Caco-2 (cell line): ENCODE data around the gene ARPP21. TPM values are rescaled to one million over a fixed set of nuclear protein-coding genes. Genes with fewer than 3 reads are reported as not detected.

ENCODE experiments used
- BruUV-seq: library from RNA; stranded (reverse); fragments of 400-500 nt; replicated peaks from 2 replicates; lab custom pipeline; 2021; lab: Mats Ljungman, UMichigan
- CTCF ChIA-PET: fragments of 300-600 bp; sonication (Branson Sonifier 250); formaldehyde crosslinking; loops from one replicate; lab custom pipeline; 2022; ENCODE audit warnings: antibody characterized with exemption; lab: Charles Lee
- POLR2A ChIA-PET: fragments of 300-600 bp; sonication (Branson Sonifier 250); formaldehyde crosslinking; loops from one replicate; lab custom pipeline; 2022; ENCODE audit warnings: antibody characterized with exemption; lab: Charles Lee
- DNase-seq, 2 experiments: peaks; one replicate each; pipeline versions ENCODE4 v3.0.0 to v3.0.0-alpha.2; 2020 to 2022
- H3K27me3 ChIP-seq: replicated peaks from 2 replicates; pipeline ENCODE4 v1.6.0; 2011; ENCODE audit warnings: low read length; ENCODE audit not compliant: control insufficient read depth, insufficient read depth
- H3K36me3 ChIP-seq: 2 replicates; pipeline ENCODE4 v1.5.1; 2011; ENCODE audit warnings: low read length; ENCODE audit not compliant: control insufficient read depth, insufficient read depth
- H3K4me1 ChIP-seq: fragments of 250-450 bp; sonication (Bioruptor Pico); 2 replicates; pipeline ENCODE4 v1.5.1; 2020; ENCODE audit warnings: mild to moderate bottlenecking
- H3K4me3 ChIP-seq: 2 replicates; pipeline ENCODE4 v1.5.1; 2011; ENCODE audit warnings: low read depth, mild to moderate bottlenecking, control low read depth, low read length
- H3K9me3 ChIP-seq: fragments of 250-450 bp; sonication (Bioruptor Pico); 2 replicates; pipeline ENCODE4 v1.5.1; 2020; ENCODE audit warnings: mild to moderate bottlenecking, moderate library complexity
- H3K27ac Mint-ChIP-seq: one replicate; pipeline ENCODE4 v1.8.0; 2022; ENCODE audit warnings: mixed read lengths; ENCODE audit not compliant: unreplicated experiment
- H3K27me3 Mint-ChIP-seq: one replicate; pipeline ENCODE4 v1.8.0; 2022; ENCODE audit warnings: mixed read lengths; ENCODE audit not compliant: insufficient read depth, unreplicated experiment
- H3K36me3 Mint-ChIP-seq: one replicate; pipeline ENCODE4 v1.8.0; 2022; ENCODE audit warnings: mild to moderate bottlenecking, mixed read lengths; ENCODE audit not compliant: insufficient read depth, unreplicated experiment
- H3K4me1 Mint-ChIP-seq: one replicate; pipeline ENCODE4 v1.8.0; 2022; ENCODE audit warnings: low read depth, mixed read lengths; ENCODE audit not compliant: unreplicated experiment
- H3K4me3 Mint-ChIP-seq: one replicate; pipeline ENCODE4 v1.8.0; 2022; ENCODE audit warnings: mild to moderate bottlenecking, moderate library complexity, mixed read lengths; ENCODE audit not compliant: unreplicated experiment
- H3K9me3 Mint-ChIP-seq: one replicate; pipeline ENCODE4 v1.8.0; 2022; ENCODE audit warnings: mixed read lengths; ENCODE audit not compliant: unreplicated experiment
- CTCF ChIP-seq, 2 experiments: fragments of 200-600 bp in 1 of 2; IDR thresholded peaks; 1 replicate in 1 of 2; 2 replicates in 1 of 2; pipeline versions ENCODE4 v1.5.1 to v1.8.0; 2011 to 2022; ENCODE audit warnings: antibody characterized with exemption in 1 of 2, control low read depth in 1 of 2, inconsistent platforms in 1 of 2, low read depth in 1 of 2, low read length in 1 of 2, mild to moderate bottlenecking in 1 of 2, moderate library complexity in 1 of 2; ENCODE audit not compliant: insufficient read depth in 1 of 2, severe bottlenecking in 1 of 2, unreplicated experiment in 1 of 2
- intact Hi-C: fragments of 100-400 bp; cut with micrococcal nuclease; formaldehyde crosslinking; loops from one replicate; pipeline ENCODE4 v1.10.0; 2022; ENCODE audit not compliant: unreplicated experiment
- total RNA-seq: library from RNA; stranded (reverse); gene quantifications from 2 replicates; pipeline ENCODE4 v1.2.3, GENCODE V29; 2022

The ARPP21 gene
- total RNA-seq, 1 experiment from 2014 or later: not detected

- DNase-seq: no peak
- POLR2A ChIA-PET: no interaction called here
- Mint-ChIP-seq H3K27ac (no peak overlapping the region), H3K9me3 (no peaks in the 10 kb centered on the region), H3K36me3 (no peaks in the 10 kb centered on the region), H3K27me3 (no peaks in the 10 kb centered on the region), H3K4me3 (no peak overlapping the region), H3K4me1 (peaks cover 15% of the 10 kb centered on the region)
- H3K4me3 ChIP-seq: no peak overlapping the region
- H3K9me3 ChIP-seq: no peaks in the 10 kb centered on the region
- peaks cover 2% of the 10 kb centered on the region; the same call in 1 of the 2 replicates for H3K4me1 ChIP-seq
- intact Hi-C loops: no loop called here
- H3K27me3 ChIP-seq: no peaks in the 10 kb centered on the region
- no TSS peak for BruUV-seq
- TF ChIP-seq CTCF (IDR thresholded peaks at IDR 0.05; ENCODE audit: insufficient read depth in 1 of 2, low read depth in 1 of 2, low read length in 1 of 2, severe bottlenecking in 1 of 2, unreplicated experiment in 1 of 2): no peak
- CTCF ChIA-PET: no interaction called here
- H3K36me3 ChIP-seq: no peaks in the 10 kb centered on the region; the same call in 1 of the 2 replicates
Measured at GRCh38 chr3:35779611-35780010, 140.3 kb downstream of the ARPP21 start.

GRCh38 chr3:35780800-35781199 lies 141.5 kb downstream of the ARPP21 start:
- Mint-ChIP-seq H3K36me3 (no peaks in the 10 kb centered on the region), H3K27ac (no peak overlapping the region), H3K4me1 (peaks cover 15% of the 10 kb centered on the region), H3K4me3 (no peak overlapping the region), H3K27me3 (no peaks in the 10 kb centered on the region), H3K9me3 (no peaks in the 10 kb centered on the region)
- no peaks in the 10 kb centered on the region for H3K9me3 ChIP-seq
- ChIA-PET POLR2A (no interaction called here), CTCF (no interaction called here)
- intact Hi-C loops: no loop called here
- BruUV-seq: no TSS peak
- no peak for TF ChIP-seq CTCF (IDR thresholded peaks at IDR 0.05; ENCODE audit: insufficient read depth in 1 of 2, low read depth in 1 of 2, low read length in 1 of 2, severe bottlenecking in 1 of 2, unreplicated experiment in 1 of 2)
- DNase-seq: no peak
- no peak overlapping the region for H3K4me3 ChIP-seq
- H3K36me3 ChIP-seq: no peaks in the 10 kb centered on the region; the same call in 1 of the 2 replicates
- H3K4me1 ChIP-seq: no peaks in the 10 kb centered on the region
- no peaks in the 10 kb centered on the region for H3K27me3 ChIP-seq

GRCh38 chr3:35781558-35781957 lies 142.2 kb downstream of the ARPP21 start:
- Histone ChIP-seq H3K36me3 (no peaks in the 10 kb centered on the region; the same call in 1 of the 2 replicates), H3K27me3 (no peaks in the 10 kb centered on the region), H3K4me1 (no peaks in the 10 kb centered on the region), H3K4me3 (no peak overlapping the region), H3K9me3 (no peaks in the 10 kb centered on the region)
- H3K36me3 Mint-ChIP-seq: no peaks in the 10 kb centered on the region
- no peak overlapping the region for H3K4me3 Mint-ChIP-seq
- H3K27me3 Mint-ChIP-seq: no peaks in the 10 kb centered on the region
- ChIA-PET CTCF (no interaction called here), POLR2A (no interaction called here)
- peaks cover 15% of the 10 kb centered on the region for H3K4me1 Mint-ChIP-seq
- no peaks in the 10 kb centered on the region for H3K9me3 Mint-ChIP-seq
- no TSS peak for BruUV-seq
- H3K27ac Mint-ChIP-seq: no peak overlapping the region
- DNase-seq: no peak
- intact Hi-C loops: no loop called here
- TF ChIP-seq CTCF (IDR thresholded peaks at IDR 0.05; ENCODE audit: insufficient read depth in 1 of 2, low read depth in 1 of 2, low read length in 1 of 2, severe bottlenecking in 1 of 2, unreplicated experiment in 1 of 2): no peak
